HG03064 (cell line): ENCODE data around the gene ZNF532.

Experiments used
- ATAC-seq: cut with Tn5 transposase; IDR thresholded peaks from one replicate; pipeline ENCODE4 v1.9.1; 2021; ENCODE audit warnings: low read depth; ENCODE audit not compliant: unreplicated experiment

The ZNF532 gene

DNA sequence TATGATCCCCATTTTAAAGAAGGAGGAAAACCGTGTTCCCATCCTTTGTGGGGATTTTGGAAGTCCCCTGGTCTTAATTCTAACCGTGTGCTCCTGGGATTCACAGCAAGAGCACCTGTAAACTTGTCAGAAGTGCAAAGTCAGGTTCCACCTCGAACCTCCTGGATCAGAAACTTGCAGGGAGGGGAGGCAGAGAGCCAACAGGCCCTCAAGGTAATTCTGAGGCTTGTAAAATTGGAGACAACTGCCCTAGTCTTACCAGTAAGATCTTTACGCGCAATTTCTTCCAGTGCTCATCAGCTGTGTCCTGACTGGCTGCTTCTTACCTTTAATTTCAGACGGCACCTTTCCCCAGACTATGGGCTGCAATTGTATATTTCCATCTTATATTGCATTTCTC, 161.7 kb downstream of the ZNF532 start:
- ATAC-seq, result no peak

DNA sequence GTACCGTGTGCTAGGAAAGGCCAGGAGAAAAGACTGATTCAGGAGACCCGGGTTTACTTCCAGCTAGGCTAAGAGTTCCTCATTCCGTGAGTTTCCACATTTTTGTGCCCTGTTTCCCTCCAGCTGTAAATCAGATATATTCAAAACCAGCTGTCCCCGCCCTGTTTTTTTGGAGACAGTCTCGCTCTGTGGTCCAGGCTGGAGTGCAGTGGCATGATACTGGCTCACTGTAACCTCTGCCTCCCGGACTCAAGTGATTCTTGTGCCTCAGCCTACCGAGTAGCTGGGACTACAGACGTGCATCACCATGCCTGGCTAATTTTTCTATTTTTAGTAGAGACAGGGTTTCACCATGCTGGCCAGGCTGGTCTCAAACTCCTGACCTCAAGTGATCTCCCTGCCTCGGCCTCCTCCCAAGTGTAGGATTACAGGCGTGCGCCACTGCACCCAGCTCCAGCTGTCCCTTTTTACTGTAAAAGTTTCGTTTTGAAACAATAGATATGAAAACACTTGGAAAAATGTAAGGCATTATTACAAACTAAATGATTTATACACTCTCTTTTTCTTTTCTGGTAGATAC, 162.2 kb downstream of the ZNF532 start:
- no peak for ATAC-seq

DNA sequence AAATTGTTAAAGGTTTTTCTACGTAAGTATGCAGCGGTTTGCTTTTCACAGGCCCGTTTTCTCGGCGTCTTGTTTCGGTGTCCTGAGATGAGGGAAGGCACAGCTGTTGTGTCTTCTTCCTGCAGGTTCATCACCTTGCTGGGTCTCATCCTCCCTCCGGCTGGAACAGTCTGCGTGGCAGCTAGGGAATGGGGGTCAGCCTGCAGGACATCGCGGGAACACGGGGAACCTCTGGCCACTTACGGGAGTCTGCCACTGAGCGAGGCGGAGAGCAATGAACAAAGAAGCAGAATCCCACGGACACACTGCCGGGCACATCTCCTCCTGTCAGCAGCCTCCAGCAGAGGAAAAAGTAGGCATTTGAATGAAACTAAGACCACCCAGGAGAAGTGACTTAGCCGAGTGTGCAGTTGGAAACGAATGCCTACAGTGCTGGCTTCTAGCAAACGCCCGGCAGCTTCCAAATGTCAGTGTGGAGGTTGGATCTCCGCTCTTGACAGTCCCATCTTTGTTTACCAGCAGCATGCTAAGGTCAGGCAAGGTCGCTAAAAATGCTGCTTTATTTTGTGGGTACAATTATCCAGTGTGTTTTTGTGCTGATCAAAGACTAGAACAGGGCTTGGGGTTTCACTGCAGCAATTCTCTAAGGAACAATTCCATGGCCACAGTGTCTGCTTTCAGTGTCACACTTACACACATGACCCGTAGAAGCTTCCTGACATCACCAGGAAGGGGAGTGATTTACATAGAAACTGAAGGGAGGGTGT, 165.2 kb downstream of the ZNF532 start:
- no peak for ATAC-seq

DNA sequence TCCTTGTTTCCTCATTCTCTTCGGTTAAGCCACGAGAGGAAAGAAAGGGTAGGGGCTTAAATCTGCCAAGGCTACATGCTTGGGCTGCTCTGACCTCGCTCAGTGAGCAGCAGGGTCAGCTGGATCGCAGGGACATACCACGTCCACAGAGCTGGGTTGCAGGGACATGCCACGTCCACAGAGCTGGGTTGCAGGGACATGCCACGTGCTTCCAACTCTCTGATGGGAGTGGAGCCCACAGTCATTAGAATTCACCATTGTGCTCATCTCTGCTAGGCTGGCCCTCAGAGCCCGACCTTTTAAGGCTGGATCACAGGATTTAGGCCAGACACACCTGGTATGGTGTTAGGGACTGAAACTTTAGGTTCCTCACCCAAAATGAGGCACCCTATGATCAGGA, 167.6 kb downstream of the ZNF532 start:
- no peak for ATAC-seq

DNA sequence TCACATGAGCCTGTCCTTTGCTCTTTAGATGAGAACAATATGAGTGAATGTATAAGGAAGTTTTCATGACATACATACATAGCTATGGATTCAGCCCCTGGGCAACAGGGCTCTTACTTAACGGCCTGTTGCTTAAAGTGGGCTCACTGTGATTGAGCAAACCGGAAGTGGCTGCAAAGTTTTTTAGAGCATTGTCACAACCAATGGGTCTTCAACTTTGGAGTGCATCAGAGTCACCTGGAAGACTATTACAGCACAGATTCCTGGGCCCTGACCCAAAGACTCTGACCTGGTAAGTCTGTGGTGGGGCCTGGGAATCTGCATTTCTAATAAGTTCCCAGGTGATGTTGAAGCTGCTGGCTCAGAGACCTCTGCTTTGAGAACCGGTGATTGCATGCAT, 168.7 kb downstream of the ZNF532 start:
- no peak for ATAC-seq

DNA sequence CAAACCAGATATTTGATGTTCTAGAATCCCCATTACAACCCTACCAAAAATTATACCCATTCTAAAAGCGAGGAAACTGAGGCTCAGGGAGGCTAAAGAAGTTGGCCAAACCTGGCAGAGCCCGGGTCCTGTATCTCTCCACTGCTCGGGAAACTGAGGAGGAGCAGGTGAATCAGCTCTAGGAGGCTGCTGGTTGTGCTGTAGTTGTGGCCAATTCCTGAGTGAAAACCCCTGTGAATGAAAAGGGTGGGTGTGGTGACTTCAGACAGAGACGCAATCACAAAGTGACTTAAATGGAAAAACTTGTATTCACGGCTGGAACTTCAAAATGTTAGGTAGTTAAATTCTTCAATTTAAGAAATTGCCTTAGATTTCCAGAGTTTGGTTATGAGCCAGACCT, 169.3 kb downstream of the ZNF532 start:
- ATAC-seq, result no peak

DNA sequence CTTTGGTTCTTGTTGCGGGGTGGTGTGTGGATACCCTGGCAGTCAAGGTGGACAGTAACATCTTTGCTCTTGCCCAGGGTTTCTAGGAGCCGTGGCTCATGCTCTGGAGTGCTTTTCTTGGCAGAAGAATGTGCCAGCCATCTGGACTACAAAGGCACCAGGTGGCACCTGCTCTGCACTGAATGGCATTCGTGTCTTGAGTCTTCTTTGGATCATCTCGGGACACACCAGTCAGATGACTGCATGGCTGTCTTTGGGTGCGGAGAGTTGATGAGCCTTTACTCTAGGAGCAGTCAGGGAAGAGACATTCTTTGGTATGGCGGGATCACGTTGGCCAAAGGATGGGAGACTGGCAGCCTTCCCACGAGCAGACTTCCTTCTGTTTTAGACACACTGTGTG, 170.9 kb downstream of the ZNF532 start:
- no peak for ATAC-seq
